Activated T-cell treated with anti-CD3 and anti-CD28 coated beads, Interleukin-2, amount 50 U/mL, for 72 hours (primary cell): ENCODE measurements around the gene SPRY1. TPM values are rescaled to one million over a fixed set of nuclear protein-coding genes. Genes with fewer than 3 reads are reported as not detected.

Experiments used
- ATAC-seq, 2 donors: fragments of 150-1000 bp; cut with Tn5 transposase; replicated peaks in 1 of 2; 2 replicates each; pipeline ENCODE4 v1.10.0; 2021; ENCODE audit warnings: moderate library complexity in 2 of 2, mild to moderate bottlenecking in 1 of 2
- DNase-seq, 2 donors: peaks; one replicate each; pipeline ENCODE4 v3.0.0; 2021 to 2022; ENCODE audit warnings: mixed read lengths in 1 of 2
- H3K27ac Mint-ChIP-seq: one replicate; pipeline ENCODE4 v1.8.0; 2022; ENCODE audit warnings: mild to moderate bottlenecking, moderate library complexity, mixed read lengths
- H3K27me3 Mint-ChIP-seq: one replicate; pipeline ENCODE4 v1.8.0; 2022; ENCODE audit warnings: low read depth, mixed read lengths
- H3K36me3 Mint-ChIP-seq, 2 donors: one replicate each; pipeline ENCODE4 v1.8.0; 2022; ENCODE audit warnings: mixed read lengths in 2 of 2, mild to moderate bottlenecking in 1 of 2; ENCODE audit not compliant: insufficient read depth in 2 of 2
- H3K4me1 Mint-ChIP-seq: one replicate; pipeline ENCODE4 v1.8.0; 2022; ENCODE audit warnings: low read depth, mixed read lengths
- H3K4me3 Mint-ChIP-seq, 2 donors: one replicate each; pipeline ENCODE4 v1.8.0; 2022; ENCODE audit warnings: mild to moderate bottlenecking in 2 of 2, mixed read lengths in 2 of 2, moderate library complexity in 2 of 2
- H3K9me3 Mint-ChIP-seq, 2 donors: one replicate each; pipeline ENCODE4 v1.8.0; 2022; ENCODE audit warnings: mixed read lengths in 2 of 2
- total RNA-seq, 2 donors: library from RNA; stranded (reverse); gene quantifications; one replicate each; pipeline ENCODE4 v1.2.3, GENCODE V29; 2022

The SPRY1 gene, protein sequence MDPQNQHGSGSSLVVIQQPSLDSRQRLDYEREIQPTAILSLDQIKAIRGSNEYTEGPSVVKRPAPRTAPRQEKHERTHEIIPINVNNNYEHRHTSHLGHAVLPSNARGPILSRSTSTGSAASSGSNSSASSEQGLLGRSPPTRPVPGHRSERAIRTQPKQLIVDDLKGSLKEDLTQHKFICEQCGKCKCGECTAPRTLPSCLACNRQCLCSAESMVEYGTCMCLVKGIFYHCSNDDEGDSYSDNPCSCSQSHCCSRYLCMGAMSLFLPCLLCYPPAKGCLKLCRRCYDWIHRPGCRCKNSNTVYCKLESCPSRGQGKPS
- total RNA-seq = 10 to 100 TPM; 39.8 to 58.1 TPM

DNA sequence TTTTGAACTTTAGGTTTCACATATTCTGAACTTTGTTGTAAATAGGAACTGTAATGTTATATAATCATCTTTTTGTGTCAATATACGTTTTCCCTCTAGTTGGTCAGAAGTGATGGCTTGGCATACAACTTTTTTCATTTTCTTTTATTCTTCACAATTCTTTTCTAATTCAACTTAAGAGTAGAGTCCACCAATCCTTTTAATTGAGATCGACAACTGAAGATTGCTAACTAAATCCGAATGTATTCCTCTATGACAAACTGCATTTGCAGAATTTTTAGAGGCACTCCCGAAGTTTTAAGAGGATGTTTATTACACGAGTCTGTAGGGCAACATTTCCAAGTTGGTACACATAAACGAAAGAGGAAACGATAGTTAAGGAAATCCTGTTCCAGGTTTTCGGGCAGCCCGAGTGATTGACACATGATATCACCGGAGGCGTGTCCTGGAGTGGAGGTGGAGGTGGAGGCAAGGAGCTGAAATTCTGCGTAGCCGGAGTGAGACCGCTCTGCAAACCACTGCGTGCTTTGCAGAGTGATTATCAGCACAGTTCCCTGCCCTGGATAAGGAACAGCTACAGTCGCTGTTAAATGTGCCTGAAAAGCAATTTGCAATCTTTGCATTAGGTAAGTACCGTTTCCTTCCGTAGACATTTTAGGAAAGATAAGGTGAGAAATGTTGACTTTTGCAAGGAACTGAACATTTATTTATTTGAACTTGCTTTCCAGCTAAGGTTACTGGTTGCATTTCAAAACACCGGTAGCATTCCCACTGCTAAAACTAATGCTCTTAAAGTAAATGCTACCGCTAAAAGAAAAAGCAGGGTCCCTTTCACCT is at the start of gene SPRY1:
TSS of gene SPRY1 (plus strand) at position 489 of the 837 bp plus-strand sequence. CDS start 4,797 bp downstream, outside the sequence.
- Mint-ChIP-seq H3K4me3 (peak within 1 kb of the TSS; percentile 83 to 93), H3K4me1 (peaks cover 18% of the 10 kb centered on the region), H3K27ac (peak within 1 kb of the TSS; percentile 56), H3K36me3 (peaks cover 5 to 15% of the 10 kb centered on the region in 2 donors), H3K27me3 (no peaks in the 10 kb centered on the region), H3K9me3 (no peaks in the 10 kb centered on the region)
- ATAC-seq (peak; percentile 36 to 52), DNase-seq (peak; percentile 79 to 87)

DNA sequence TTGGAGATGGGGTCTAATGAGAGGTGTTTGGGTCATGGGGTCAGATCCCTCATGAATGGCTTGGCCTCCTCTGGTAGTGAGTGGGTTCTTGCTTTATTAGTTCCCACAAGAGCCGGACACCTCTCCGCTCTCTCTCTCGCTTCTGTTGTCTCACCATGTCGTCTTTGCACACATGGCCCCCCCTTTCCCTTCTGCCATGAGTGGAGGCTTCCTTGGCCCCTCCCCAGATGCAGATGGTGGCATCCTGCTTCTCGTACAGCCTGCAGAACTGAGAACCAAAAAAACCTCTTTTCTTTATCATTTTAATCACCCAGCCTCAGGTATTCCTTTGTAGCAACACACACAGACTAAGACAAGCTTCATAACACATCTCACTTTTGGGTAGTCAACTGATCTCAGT is 49.6 kb upstream of the SPRY1 start:
- Mint-ChIP-seq H3K36me3 (no peaks in the 10 kb centered on the region), H3K27me3 (peaks cover 24% of the 10 kb centered on the region), H3K4me1 (no peaks in the 10 kb centered on the region), H3K9me3 (no peaks in the 10 kb centered on the region), H3K27ac (no peak overlapping the region), H3K4me3 (no peak overlapping the region)
- ATAC-seq (no peak), DNase-seq (no peak)

DNA sequence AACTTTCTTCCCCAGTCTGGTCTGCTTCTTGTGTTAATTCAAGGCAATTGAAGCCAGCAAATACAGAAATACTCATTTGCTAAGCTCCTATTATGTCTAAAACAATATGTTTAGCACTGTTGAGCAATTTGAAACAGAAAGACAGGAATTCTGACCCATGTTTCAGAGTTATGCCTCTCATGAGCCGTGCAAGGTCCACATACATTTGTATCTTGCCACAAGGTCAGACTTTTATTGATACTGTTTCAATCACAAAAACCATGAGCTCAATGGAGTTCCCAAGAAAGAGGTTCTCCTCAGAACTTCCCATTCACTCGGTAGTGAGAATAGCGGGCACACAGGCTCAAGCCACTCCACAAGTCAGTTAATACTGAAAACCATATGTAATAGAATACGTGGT is 47.6 kb upstream of the SPRY1 start:
- DNase-seq (no peak), ATAC-seq (no peak)
- Mint-ChIP-seq H3K4me1 (peaks cover 5% of the 10 kb centered on the region), H3K27me3 (peaks cover 24% of the 10 kb centered on the region), H3K27ac (no peak overlapping the region), H3K4me3 (no peak overlapping the region), H3K9me3 (no peaks in the 10 kb centered on the region), H3K36me3 (no peaks in the 10 kb centered on the region)

DNA sequence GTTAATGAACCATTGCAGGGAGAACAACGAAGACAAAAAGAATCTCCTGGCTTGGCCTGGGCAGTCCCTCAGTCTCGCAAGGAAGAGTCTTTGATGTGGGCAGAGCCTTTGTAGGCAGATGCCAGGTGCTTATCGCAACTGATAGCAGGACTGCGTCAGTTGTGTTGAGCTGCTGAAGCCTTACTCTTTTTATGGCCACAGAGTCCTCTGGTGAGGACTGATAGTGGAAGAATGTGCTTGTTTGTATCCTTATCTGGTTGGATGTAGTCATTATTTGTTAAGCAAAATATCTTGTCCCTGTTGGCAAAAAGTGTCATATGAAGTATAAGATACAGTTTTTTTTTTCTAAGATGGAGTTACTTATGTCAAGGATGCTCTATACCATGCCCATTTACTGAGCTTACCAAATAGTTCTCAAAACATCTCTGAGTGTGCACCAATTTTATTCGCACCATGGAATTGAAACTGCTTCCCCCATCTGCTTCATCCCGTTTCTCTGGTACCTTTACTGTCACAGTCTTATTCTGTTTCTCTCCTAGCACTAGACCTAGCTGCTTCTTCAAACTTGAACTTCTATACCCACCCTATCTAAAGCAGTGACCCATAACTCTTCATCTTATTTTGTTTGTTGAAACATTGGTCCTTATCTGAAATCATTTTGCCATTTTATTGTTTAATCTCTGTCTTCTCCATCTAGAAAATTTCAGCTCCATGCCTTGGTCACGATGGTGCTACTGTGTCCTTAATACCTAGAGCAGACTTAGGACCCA is 47.0 kb upstream of the SPRY1 start:
- DNase-seq (no peak), ATAC-seq (no peak)
- no peak overlapping the region for H3K27ac Mint-ChIP-seq
- no peaks in the 10 kb centered on the region for H3K36me3 Mint-ChIP-seq
- no peak overlapping the region for H3K4me3 Mint-ChIP-seq
- H3K4me1 Mint-ChIP-seq = peaks cover 5% of the 10 kb centered on the region
- H3K9me3 Mint-ChIP-seq = no peaks in the 10 kb centered on the region
- H3K27me3 Mint-ChIP-seq = peaks cover 24% of the 10 kb centered on the region

DNA sequence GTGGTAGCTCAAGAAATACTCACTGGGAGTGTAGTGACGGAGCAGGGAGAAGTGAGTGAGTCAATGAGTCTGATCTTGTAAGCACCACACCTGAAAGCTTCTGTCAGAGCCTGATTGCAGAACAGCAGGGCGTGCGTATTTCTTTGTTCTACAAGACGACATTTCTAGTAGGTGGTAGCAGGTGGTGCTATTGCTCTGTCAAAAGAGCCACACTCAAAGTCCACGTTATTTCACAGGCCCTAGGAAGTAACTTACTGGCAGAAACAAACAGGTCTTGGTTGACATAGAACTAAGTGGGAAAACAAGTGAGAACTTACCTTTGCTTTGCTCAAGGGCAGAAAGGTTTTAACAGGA is 46.4 kb upstream of the SPRY1 start:
- DNase-seq (peak; percentile 2 to 4), ATAC-seq (peak; percentile 38 to 51)
- Mint-ChIP-seq H3K27ac (no peak overlapping the region), H3K4me3 (no peak overlapping the region), H3K36me3 (no peaks in the 10 kb centered on the region), H3K27me3 (peaks cover 24% of the 10 kb centered on the region), H3K9me3 (no peaks in the 10 kb centered on the region), H3K4me1 (peaks cover 5% of the 10 kb centered on the region)

DNA sequence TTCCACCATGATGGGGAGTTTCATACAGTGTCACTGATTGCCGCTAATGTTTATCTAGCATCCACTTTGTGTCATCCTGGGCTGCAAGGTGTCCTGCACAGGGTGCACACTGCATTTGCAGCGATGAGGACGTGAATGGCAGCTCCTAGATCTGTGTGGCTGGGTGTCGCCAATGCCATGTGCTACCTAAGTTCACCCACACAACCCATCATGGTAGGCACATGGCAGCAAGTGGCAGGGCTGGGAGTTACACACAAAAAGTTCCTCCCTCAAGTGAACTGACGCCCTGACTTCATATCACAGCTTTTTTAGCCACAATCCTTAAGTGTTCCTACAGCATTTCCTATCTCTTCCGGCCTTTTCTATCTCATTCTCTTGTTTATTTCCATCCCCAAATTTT is 45.9 kb upstream of the SPRY1 start:
- H3K4me1 Mint-ChIP-seq = peaks cover 5% of the 10 kb centered on the region
- H3K4me3 Mint-ChIP-seq = no peak overlapping the region
- no peak for ATAC-seq
- H3K27me3 Mint-ChIP-seq = peaks cover 24% of the 10 kb centered on the region
- no peaks in the 10 kb centered on the region for H3K36me3 Mint-ChIP-seq
- no peaks in the 10 kb centered on the region for H3K9me3 Mint-ChIP-seq
- DNase-seq = no peak
- no peak overlapping the region for H3K27ac Mint-ChIP-seq

DNA sequence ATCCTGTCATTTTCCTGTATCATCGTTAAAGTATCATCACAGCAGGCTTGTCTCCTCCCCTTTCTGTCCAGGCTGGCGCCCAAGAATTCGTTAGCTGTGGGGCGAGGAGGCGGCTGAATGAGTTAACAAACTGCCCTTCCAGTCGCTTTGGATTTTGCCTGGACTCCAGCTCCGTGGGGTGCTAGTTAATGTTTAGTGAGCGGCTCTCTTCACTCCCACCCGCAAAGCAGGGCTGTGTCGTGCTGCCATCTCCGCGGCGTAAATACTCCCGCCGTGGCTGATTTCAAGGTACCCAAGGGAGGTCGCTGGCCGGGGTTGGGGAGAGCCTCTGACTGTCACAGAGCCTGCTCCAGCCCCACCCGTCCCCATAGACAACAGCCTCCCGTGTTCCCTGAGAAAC is 44.9 kb upstream of the SPRY1 start:
- Mint-ChIP-seq H3K4me1 (peaks cover 5% of the 10 kb centered on the region), H3K9me3 (no peaks in the 10 kb centered on the region), H3K27me3 (peaks cover 18% of the 10 kb centered on the region), H3K4me3 (no peak overlapping the region), H3K36me3 (no peaks in the 10 kb centered on the region), H3K27ac (no peak overlapping the region)
- DNase-seq (no peak), ATAC-seq (no peak)

DNA sequence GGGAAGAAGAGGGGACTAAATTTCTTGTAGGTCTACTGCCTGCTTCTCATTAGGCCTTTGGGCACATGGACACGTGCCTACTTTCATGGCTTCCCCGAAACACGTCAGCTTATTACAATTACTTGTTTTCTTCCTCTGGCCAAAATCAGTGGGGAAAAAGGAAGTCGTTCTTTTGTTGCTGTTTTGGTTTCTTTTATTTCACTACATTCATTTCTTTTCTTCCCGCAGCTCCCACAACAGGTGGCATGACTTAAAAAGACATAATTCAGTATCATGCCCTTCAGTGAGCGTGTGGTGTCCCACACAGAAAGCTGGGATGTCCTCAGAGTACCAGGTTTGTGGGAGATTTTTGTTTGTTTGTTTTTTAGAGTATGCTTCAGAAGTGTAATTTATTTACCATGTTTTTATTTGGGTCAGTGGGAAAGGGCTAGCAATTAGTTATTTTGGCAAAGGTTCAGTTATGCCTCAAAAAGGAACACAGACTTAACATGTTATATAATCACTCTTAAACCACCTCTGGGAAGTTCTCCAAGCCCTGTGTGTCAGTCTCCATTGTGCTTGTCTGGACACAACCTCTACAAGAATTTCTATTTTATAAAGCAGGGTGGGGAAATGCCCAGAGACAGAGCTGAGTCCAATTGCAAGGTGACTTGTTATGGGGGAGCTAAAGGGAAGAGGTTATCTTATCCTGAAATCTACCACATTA is 44.2 kb upstream of the SPRY1 start:
- Mint-ChIP-seq H3K9me3 (no peaks in the 10 kb centered on the region), H3K27ac (no peak overlapping the region), H3K27me3 (peaks cover 13% of the 10 kb centered on the region), H3K36me3 (no peaks in the 10 kb centered on the region), H3K4me3 (no peak overlapping the region), H3K4me1 (peaks cover 5% of the 10 kb centered on the region)
- ATAC-seq (no peak), DNase-seq (no peak)

DNA sequence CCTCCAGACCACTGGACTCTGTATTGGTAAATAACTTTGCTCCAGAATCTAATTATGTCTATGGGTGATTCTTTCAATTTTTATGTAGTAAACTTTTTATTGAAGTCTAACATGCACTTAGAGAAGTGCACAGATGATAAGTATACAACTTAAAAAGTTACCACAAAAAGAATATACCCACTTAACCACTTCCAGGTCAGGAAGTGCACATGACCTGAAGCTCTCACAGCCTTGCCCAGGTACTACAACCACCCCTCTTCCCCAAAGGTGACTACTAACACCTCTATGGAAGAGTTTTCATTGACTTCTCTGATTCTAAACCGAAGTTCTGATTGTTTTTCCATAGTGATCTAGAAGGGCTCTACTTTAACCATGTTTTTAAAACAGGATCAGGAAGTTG is 43.6 kb upstream of the SPRY1 start:
- no peak overlapping the region for H3K4me3 Mint-ChIP-seq
- no peak for DNase-seq
- H3K4me1 Mint-ChIP-seq = peaks cover 5% of the 10 kb centered on the region
- H3K27me3 Mint-ChIP-seq = peaks cover 13% of the 10 kb centered on the region
- no peaks in the 10 kb centered on the region for H3K9me3 Mint-ChIP-seq
- no peak for ATAC-seq
- H3K27ac Mint-ChIP-seq = no peak overlapping the region
- no peaks in the 10 kb centered on the region for H3K36me3 Mint-ChIP-seq

DNA sequence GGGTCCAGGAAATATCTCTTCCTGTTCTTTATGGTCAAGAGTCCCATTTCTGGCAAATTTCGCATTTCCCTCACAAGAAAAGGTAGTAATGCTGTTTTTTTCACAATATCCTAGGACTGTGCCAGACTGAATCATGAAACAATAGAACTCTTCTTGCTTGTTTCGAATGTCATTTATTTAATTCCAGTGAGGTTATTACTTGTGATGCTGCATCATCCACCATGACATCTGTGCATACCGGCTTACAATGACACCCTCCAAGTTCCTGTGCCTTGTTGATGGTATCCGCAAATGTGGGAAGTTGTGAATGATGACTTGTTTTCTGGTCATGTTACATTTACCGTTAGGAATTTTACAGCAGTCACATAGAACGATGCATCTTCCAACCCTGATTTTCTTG is 42.9 kb upstream of the SPRY1 start:
- no peak for ATAC-seq
- H3K36me3 Mint-ChIP-seq = no peaks in the 10 kb centered on the region
- peaks cover 13% of the 10 kb centered on the region for H3K27me3 Mint-ChIP-seq
- no peaks in the 10 kb centered on the region for H3K9me3 Mint-ChIP-seq
- no peak for DNase-seq
- no peak overlapping the region for H3K4me3 Mint-ChIP-seq
- peaks cover 5% of the 10 kb centered on the region for H3K4me1 Mint-ChIP-seq
- H3K27ac Mint-ChIP-seq = no peak overlapping the region

DNA sequence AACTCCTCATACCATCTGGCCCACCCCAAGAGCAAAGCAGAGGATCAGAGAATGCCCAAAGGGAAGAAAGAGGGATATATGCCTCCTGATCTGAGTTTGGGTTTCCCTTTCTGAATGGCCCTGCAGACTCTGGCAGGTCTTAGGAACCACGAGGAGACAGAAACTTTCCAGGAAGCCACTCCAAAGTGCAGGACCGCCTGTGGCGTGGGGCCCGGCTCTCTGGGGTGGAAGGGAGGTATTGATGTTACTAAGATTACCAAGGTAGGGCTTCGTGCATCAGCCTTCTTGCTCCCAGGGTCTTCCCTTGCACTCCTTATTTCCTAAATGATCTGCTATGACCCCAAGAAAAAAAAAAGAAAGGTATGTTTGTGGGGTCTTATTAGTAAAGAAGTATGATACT is 41.9 kb upstream of the SPRY1 start:
- no peak for ATAC-seq
- H3K36me3 Mint-ChIP-seq = no peaks in the 10 kb centered on the region
- no peaks in the 10 kb centered on the region for H3K9me3 Mint-ChIP-seq
- no peak overlapping the region for H3K27ac Mint-ChIP-seq
- no peak overlapping the region for H3K4me3 Mint-ChIP-seq
- H3K27me3 Mint-ChIP-seq = peaks cover 5% of the 10 kb centered on the region
- DNase-seq = no peak
- H3K4me1 Mint-ChIP-seq = peaks cover 5% of the 10 kb centered on the region

DNA sequence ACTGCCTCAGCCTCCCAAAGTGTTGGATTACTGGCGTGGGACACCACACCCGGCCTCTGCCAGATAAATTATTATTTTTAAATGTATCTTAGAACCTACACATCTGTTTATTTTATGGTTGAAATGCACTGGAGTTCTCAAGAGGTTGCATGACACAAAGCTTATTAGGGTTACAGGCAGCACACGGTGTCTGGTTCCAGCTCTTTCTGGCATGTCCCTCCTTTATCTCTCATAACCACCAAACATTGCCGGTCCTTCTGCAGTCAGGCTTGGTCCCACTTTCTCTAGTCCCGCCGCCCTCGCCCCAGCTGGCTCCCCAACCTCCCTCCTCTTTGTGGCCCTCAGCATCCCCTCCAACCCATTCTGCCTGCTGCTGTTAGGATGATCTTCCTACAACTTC is 39.7 kb upstream of the SPRY1 start:
- no peaks in the 10 kb centered on the region for H3K27me3 Mint-ChIP-seq
- no peaks in the 10 kb centered on the region for H3K9me3 Mint-ChIP-seq
- H3K27ac Mint-ChIP-seq = no peak overlapping the region
- no peak for ATAC-seq
- H3K36me3 Mint-ChIP-seq = no peaks in the 10 kb centered on the region
- peaks cover 5% of the 10 kb centered on the region for H3K4me1 Mint-ChIP-seq
- no peak for DNase-seq
- H3K4me3 Mint-ChIP-seq = no peak overlapping the region
